Measurements from ENCODE around the gene CPEB4.

CPEB4 gene

GRCh38 chr5:173859408-173860159 is 28.6 kb upstream of the CPEB4 start:
- DNase-seq, result no peak

DNA sequence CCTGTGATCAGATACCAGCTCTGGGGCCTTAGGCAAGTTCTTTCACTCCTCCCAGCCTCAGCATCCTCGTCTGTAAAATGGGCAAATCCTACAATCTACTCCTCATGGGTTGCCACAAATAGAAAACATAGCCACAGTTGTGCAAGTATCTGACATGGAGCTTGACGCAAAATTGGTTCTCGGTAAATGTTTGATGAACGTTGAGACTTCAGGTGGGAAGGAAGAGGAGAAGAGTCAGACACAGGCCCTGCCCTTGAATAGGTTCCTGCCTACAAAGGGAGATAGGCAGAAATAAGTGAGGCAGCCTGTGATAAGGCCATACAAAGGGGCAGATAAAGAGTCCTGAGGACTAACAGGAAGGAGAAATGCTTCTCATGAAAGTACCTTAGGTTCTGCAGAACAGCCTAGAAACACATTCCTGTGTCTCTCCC is 26.1 kb upstream of the CPEB4 start:
- no peak for DNase-seq

- DNase-seq, result no peak
These were observed 24.8 kb upstream of the CPEB4 start for GRCh38 chr5:173863359-173863758.

DNA sequence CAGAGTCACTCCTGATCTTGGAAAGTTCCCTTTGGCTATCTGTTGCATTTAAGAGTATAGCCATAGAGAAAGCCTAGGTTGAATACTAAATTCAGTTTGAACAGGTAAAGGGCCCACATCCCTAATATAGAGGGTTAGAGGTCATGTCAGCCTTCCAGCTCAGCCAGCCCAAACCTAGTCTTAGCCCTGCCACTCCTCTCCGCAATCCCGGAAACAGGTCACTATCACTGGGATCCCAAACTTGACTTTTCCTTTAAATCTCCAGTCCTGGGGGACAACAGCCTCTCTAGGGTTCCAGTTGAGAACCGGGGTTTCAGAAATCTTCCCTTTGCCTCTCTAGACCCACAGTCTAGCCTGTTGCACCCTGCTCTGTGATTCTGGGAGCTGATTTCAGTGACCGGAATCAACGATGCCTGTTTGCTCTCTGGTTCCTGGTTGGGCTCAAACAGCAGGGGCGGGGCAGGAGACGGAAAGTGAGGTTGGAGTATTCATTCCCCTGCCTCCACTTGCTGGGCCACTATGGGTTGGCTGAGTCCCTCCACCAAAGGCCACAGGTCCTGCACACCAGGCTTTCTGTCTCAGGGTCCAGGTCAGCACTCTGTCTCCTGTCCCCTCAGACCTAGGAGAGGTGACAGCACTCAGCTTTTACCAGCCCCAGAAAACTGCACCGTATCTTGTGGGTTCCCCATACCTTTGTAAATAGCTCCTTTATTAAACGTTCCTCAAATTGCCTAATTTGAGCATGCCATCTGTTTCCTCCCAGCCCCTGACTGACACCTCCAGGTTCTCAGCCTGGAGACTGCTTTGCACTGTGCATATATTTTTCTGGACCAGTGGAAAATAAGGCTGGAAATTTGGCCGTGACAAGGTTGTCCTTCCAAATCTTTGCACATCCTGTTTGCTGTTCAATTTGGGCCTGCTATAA is 23.8 kb upstream of the CPEB4 start:
- DNase-seq, result no peak

DNA sequence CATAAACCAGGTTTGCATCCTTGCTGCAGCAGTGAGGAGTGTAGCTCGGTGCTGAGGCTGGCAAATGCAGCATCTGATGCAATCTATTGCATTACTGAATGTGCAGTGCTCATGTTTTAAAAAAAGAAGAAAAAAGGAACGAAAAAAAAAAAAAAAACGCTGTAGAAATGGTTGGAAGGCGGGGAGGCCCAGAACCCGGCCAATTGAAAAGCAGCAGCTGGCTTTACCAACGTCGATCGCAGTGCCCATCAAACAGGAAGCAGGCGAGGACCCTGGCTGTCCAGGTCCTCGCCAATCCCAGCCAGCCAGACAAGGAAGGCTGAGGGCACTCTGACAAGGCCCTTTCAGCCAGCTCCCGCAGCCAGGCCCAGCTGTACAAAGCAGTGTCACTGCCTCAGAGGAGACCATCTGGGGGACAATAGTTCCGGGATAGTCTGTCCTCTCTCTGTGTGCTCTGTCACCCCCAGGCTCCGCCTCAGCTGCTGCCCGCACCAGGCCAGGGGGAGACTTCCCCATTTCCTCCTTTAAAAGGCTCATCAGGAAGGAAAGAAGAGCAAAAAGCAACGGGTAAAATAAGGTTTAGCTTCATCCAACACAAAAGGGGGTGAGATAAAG is 21.8 kb upstream of the CPEB4 start:
- DNase-seq, result no peak

DNA sequence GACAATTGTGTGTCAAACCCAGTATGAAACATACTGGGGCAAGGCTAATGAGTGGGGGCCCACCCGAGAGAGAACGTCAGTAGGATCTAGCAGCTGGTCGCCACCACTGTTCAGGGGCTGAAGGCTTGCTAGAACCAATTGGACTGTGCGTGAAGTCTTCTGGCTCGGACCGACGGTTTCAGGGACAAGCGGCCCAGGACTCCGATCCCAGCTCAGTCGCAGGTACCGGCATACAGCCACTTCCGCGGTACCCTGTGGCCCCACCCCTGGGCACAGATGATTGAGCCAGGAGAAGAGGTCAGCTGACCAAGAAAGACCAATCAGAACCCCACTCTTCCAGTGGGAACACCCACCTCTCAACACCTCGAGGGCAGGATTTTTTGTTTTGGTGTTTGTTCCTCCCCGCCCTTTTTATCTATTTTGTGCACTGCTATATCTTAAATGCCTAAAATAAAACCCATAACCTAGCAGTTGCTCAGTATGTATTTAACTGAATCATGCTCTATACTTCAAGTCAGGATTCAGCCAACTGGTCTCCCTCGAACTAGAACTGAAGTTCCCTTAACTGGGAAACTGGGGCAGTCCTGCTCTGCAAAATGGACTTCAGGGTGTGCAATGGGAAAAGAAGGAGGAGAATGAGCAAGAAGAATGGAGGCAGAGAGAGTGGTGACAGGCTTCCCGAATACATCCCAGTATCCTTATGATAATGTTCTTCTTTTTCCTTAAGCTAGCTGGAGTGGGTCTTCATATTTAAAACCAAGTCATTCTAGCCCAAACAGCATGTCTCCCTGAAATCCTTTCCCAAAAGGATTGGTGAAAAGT is 21.1 kb upstream of the CPEB4 start:
- no peak for DNase-seq

DNA sequence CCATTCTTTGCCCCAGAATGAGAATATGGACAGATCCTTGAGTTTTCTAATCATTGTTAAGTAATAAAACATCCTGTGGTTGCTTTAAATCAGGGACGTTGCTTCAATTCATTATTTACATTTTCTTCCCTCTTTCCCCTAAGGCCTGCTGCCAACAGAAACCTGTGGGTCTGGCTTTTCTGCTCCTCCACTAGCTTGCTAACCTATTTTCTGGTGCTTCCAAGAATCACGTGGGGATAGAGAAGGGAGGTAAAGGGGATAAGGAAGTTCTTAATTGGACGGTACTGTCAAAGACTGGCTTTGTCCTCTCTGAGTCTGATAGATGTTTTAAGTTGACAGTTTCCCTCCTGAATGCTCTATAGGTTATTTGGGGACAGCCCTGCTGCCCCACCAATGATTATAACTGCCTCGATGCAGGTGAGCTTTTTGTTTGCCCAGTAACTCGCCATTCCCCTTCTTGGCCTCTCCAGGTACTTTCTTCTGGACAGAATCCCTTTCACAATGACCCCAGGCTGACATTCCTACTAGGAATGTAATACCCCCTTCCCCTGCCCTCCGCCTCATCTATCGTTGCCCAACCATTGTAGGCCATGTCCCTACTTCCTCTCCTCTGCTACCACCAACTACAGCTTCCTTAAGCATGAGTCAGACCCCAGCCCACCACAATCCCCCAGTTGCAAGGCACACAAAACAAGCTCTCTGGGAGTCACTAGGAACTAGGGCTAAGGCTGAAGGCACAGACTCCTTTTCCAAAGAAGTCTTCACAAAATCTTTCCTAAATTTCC is 19.9 kb upstream of the CPEB4 start:
- DNase-seq, result no peak

DNA sequence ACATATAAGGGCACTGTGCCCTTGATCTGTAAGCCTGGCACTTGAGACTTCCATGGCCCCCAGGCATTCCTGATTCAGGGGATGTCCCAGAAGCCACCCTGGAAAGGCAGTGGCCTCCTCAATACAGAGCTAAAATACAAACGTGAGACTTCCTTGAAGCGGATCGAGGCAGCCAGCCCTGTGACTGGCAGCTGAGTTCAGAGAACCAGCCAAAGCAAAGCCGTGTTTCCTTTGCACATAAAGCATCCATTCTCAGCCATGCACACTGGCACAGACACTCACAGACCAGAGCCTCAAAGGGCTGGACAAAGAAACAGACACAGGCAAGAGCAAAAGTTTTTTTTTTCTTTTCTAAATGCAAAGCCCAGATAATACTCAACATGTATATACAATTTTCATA is 18.8 kb upstream of the CPEB4 start:
- no peak for DNase-seq

GRCh38 chr5:173872957-173873305 is 15.2 kb upstream of the CPEB4 start:
- no peak for DNase-seq

DNA sequence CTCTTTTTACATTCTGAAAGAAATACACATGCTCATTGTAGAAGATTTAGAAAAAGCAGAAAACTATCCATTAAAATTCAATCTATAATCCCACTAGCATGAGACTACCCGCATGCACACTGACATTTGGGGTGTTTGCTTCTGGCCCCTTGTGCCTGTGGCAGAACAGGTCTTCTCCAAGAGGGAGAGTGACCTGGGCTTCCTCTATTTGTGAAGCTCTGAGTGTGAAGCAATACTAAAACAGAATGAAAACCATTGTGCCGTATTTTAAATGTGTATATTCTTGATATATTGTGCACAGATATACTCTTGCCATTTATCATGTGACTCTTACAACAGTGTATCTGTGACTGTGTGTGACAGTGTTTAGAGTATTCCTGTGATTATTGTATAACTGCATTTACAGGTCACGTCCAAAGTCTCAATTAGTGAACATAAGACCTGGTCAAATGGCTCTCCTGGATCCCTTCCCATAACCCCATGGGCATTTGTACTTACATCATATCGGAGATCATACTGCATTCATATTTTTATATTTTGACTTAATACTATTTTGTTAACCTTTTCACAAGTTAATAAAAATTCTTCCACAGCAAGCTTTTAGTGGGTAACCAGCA is 14.7 kb upstream of the CPEB4 start:
- DNase-seq, result no peak

DNA sequence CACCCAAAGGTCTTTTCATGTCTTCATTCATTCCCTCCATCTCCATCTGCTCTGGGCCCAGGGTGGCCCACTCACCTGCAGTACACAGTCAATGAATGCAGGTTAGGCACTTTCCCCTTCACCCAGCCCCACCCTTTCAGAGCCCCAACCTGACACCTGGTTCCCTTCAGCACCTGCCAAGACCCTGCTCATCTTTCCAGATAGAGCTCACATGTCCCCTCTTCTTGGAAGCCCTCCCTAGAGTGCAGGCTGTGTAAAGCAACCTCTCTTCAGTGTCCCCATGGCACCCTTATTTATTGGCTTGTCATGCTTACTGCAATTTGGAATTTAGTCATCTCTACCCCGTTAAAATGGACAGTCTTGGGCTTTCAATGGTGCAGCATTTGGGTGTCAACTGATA is 13.0 kb upstream of the CPEB4 start:
- no peak for DNase-seq

DNA sequence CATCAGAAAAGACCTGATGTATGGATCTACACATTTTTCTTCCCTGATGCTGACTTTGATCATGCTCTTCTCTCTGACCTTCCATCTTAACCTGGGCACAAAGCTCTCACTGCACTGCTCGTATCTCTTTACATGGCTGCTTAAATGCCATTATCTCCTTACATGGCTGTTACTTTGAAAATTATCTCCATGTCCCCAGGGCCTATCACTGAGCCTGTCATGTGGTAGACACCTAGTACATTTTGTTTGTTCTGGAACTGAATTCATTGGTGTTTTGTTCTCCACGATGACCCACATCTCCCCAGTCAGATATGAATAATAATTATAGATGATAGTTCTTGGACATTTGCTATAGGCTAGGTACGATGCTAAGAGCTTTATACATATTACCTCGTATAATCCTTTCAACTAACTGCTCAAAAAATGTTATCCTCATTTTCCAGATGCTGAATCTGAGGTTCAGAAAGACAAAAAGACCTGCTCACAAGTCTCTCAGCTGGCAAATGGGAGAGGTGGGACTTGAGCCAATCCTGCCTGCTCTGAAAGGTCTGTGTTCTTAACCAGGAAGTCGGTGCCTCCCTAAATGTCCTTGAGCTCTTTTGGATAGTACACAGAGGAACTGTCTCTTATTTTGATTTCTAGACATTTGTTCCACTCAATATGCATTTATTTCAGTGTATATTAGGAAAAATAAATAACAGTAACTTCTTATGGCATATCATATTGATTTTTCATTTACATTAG is 9.8 kb upstream of the CPEB4 start:
- DNase-seq, result no peak

DNA sequence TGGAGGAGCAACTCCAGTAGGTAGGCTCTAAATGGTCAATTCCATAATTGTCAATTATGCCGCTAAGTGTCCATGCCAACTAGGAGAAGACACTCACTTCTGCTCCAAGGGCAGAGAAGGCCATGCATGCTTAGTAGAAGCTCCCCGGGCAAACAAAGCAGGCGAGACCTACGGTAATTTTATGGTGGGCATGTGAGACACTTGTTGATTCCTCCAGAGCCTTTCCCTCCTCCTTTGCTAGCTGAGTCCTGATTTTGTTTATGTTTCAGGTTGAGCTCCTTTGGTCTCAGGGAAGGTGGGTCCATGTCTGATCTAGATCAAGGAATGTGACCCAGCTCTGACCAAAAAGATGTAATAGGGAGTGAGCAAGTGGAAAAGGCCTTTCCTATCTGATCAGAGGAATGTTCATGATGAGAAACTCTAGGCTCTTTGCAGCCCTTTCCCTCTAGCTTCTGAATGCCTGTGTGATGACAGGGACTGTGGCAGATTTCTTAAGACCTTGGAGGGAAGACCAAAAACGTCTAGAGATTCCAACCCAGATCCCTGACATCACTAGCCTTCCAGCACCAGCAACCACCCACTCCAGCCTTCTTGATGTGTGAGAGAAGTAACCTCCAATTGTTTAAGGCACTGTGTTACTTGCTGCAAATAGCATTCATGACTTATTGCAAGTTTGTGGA is 7.7 kb upstream of the CPEB4 start:
- DNase-seq, result no peak

GRCh38 chr5:173881811-173882575 is 6.2 kb upstream of the CPEB4 start:
- DNase-seq, result no peak

DNA sequence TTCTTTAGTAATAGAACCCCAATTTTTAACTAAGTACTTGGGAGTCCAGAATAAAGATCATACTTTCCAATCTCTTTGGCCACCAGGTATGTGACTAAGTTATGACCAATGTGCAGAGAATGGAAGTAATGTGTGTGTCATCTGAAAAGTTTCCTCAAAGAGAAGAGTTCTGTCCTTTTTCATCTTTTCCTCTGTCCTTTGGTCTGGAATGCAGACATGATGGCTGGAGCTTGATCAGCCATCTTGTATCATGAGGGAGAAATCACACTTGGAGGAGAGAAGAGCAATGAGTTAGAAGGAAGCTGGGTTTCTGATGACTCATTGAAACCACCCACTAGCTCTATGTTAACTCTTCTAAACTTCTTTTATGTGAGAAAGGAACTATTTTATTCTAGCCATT is 5.5 kb upstream of the CPEB4 start:
- no peak for DNase-seq

DNA sequence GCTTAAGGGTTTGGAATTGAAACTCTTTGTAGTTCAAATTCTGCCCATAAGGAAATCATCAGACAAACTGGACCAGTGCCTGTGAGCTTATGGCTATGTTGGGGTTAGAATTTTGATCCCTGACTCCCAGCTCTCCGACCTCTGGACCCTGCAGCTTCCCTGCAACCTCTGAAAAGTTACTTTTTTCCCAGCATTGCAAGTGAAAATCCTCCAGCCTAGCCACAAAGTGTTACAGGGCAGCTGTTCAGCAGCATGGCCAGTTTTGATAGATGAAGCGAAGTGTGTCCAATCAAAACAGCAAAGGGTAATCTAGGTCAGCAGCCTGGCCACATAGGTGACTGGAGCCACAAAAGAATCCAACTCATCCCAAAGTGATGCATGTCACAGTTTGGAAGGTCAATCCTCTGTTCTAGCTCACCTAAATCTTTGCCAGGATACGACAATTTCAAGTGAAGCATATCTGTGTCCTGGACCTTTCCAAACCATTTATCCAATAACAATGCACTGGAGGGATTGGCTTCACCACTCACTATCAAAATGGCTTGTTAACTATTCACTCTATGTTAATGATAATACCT is 4.7 kb upstream of the CPEB4 start:
- DNase-seq, result no peak

DNA sequence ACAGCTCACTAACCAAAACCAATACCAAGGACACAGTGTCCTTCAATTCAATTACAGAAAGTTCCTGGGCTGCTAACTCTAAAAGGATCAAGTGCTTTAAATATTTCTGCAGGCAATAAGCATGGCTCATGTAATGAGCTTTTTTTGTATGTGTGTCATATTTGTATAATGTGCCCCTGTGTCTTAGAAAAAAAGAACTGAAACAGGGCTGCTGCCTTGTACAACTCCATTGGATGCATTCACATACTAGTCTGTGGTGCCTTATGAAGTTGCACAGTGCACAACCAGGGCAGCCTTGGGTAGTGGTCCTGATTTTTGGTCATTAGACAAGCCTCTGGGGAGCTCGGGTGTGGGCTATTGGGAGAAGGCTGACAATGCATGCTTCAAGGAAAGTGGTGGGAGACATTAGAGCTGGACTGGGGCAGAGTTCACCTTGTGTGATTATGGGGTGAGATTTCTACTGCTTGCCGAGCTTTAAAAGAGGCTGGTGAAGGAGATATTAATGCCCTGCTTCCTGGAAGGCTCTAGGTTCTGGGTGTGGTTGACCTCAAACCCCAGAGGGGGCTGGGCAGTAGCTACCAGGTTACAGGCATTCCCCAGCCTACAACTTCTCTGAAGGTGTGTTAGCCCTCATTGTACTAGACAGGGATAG is 3.6 kb upstream of the CPEB4 start:
- DNase-seq, result peak; percentile 82

DNA sequence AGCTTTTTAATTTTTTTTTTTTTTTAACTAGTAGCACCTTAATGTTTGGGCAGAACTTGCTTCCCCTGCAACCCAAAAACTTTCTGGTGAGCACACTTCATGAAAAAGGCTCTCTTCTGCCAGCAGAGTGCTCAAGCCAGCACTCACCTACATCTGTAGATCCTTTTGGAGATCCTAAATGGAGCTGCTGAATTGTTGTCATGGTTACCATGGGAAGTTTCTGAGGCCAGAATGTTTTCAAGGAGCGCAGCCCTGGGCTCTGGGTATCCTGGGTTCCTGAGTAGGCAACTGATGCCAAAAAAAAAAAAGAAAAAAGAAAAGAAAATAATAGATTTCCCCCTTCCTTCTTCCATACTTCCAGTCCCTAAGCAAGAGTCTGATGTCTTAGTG is 3.1 kb upstream of the CPEB4 start:
- DNase-seq, result no peak

All from activated effector memory CD4-positive, alpha-beta T cell treated with anti-CD3 and anti-CD28 coated beads, Interleukin-2, amount 50 U/mL, for 16 hours (primary cell).